Mucosa of descending colon (tissue), 3 donors: Measurements from ENCODE around the gene PTPRT. TPM values are rescaled to one million over a fixed set of nuclear protein-coding genes. Genes with fewer than 3 reads are reported as not detected.

Experiments used
- ATAC-seq: fragments of 200-7000 bp; cut with Tn5 transposase; one replicate; pipeline ENCODE4 v1.9.1; 2020; ENCODE audit warnings: mild to moderate bottlenecking, moderate library complexity
- DNase-seq, 3 donors: peaks; one replicate each; pipeline ENCODE4 v3.0.0-alpha.2; 2020
- H3K36me3 ChIP-seq: fragments of 200-600 bp; one replicate; pipeline ENCODE4 v1.8.0; 2021; ENCODE audit warnings: low read depth, mild to moderate bottlenecking
- H3K4me1 ChIP-seq: fragments of 200-600 bp; one replicate; pipeline ENCODE4 v1.8.0; 2021; ENCODE audit warnings: low read depth, mild to moderate bottlenecking
- H3K4me3 ChIP-seq: fragments of 200-600 bp; one replicate; pipeline ENCODE4 v1.8.0; 2021; ENCODE audit warnings: mild to moderate bottlenecking
- H3K9me3 ChIP-seq: fragments of 200-600 bp; one replicate; pipeline ENCODE4 v1.8.0; 2021; ENCODE audit warnings: mild to moderate bottlenecking
- intact Hi-C, 2 donors: fragments of 100-400 bp; cut with DNase I in 1 of 2; cut with micrococcal nuclease in 1 of 2; formaldehyde crosslinking; loops; one replicate each; pipeline versions ENCODE4 v1.11.0 to v1.11.1; 2022; cut with DNase I, micrococcal nuclease
- total RNA-seq, 3 donors: library from RNA; stranded (reverse); fragmentation: NEBNext Ultra II Directional in 2 of 3; extraction: Animal tissue kit (Norgen Biotek cat#: 25700) in 2 of 3; gene quantifications; one replicate each; pipeline versions ENCODE4 v1.2.1 to v1.2.4, GENCODE V29; 2021 to 2023
- TF ChIP-seq, protein P1 (sequence below): fragments of 200-600 bp; IDR thresholded peaks from one replicate; pipeline ENCODE4 v1.8.0; 2022; ENCODE audit warnings: antibody characterized with exemption, mild to moderate bottlenecking
- donor health status: DM: no; HTN: no; CAD: no; lungs with moderate emphysema.
- donor health status: DM: no; HTN: no; CAD: no.
- donor health status: DM: no; HTN: yes; CAD: no.

The PTPRT gene
- total RNA-seq, 3 donors from 2014 or later: 0.19 to 0.43 (median 0.38) TPM

DNA sequence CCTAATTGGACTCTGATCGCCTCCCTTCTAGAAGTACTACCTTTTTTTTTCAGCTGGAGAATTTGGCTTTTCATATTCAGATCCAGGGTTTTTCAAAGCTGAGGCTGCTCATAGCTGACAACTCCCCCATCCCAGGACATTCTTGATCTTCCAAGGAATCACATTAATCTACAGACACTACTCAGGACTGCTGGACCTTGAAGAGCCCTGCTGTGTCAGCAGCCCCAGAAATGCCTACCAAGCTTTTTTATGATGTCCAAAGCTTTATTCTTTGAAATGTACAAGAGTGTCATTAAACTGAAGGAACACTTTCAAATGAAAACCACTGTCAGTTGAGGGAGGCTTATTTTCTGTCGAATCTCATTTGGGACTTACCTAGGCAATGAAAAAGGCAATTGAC is 704.1 kb downstream of the PTPRT start:
- Histone ChIP-seq H3K4me3 (no peak overlapping the region), H3K9me3 (no peaks in the 10 kb centered on the region), H3K36me3 (no peaks in the 10 kb centered on the region), H3K4me1 (no peaks in the 10 kb centered on the region)
- DNase-seq (no peak), ATAC-seq (no peak)
- intact Hi-C loops: no loop called here
- TF ChIP-seq, protein P1, sequence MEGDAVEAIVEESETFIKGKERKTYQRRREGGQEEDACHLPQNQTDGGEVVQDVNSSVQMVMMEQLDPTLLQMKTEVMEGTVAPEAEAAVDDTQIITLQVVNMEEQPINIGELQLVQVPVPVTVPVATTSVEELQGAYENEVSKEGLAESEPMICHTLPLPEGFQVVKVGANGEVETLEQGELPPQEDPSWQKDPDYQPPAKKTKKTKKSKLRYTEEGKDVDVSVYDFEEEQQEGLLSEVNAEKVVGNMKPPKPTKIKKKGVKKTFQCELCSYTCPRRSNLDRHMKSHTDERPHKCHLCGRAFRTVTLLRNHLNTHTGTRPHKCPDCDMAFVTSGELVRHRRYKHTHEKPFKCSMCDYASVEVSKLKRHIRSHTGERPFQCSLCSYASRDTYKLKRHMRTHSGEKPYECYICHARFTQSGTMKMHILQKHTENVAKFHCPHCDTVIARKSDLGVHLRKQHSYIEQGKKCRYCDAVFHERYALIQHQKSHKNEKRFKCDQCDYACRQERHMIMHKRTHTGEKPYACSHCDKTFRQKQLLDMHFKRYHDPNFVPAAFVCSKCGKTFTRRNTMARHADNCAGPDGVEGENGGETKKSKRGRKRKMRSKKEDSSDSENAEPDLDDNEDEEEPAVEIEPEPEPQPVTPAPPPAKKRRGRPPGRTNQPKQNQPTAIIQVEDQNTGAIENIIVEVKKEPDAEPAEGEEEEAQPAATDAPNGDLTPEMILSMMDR: no peak

GRCh38 chr20:42484790-42485375 is 704.8 kb downstream of the PTPRT start:
- no peak overlapping the region for H3K4me3 ChIP-seq
- H3K9me3 ChIP-seq: no peaks in the 10 kb centered on the region
- TF ChIP-seq, protein P1: no peak
- no peak for DNase-seq
- intact Hi-C loops: no loop called here
- no peaks in the 10 kb centered on the region for H3K4me1 ChIP-seq
- no peaks in the 10 kb centered on the region for H3K36me3 ChIP-seq
- ATAC-seq: no peak

GRCh38 chr20:42484335-42484734 is 705.4 kb downstream of the PTPRT start:
- Histone ChIP-seq H3K36me3 (no peaks in the 10 kb centered on the region), H3K9me3 (no peaks in the 10 kb centered on the region), H3K4me1 (no peaks in the 10 kb centered on the region), H3K4me3 (no peak overlapping the region)
- DNase-seq: no peak
- intact Hi-C loops: no loop called here
- TF ChIP-seq, protein P1: no peak
- peak; percentile 33 for ATAC-seq

DNA sequence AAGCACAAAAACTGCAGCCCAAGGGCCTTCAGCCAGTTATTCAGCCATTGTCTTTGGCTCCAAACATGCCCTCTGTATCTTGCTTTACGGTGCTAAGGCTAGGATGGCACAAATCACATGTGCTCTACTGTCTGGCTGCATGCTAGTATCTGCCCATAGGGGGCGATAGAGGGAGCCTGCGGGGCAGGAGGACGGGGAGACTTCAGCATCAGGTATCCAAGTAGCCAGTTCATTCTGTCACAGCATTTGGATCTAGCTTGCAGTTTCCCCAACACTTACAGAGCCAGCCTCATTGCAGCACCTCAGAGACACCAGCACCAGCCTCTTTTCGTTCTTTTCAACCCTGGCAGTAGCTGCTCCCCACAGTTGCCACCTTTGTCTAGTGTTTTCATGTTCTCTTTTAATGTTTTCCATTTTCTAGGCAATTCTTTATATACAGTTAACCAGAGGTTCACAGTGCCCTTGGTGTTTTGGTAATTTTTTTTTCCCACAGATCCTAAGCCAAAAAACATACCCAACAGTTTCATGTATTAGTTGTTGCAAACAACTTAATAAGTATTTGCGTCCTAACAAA is 705.9 kb downstream of the PTPRT start:
- peak in 2 of 3 donors; percentile 20 to 24 for DNase-seq

GRCh38 chr20:42482808-42483207 is 706.9 kb downstream of the PTPRT start:
- Histone ChIP-seq H3K4me1 (no peaks in the 10 kb centered on the region), H3K4me3 (no peak overlapping the region), H3K9me3 (no peaks in the 10 kb centered on the region), H3K36me3 (no peaks in the 10 kb centered on the region)
- DNase-seq (no peak), ATAC-seq (no peak)
- TF ChIP-seq, protein P1: no peak
- intact Hi-C loops: no loop called here

More for the DNA sequence above, 705.9 kb downstream of the PTPRT start:
- intact Hi-C loops: no loop called here
- ATAC-seq: peak; percentile 49
- H3K36me3 ChIP-seq: no peaks in the 10 kb centered on the region
- H3K9me3 ChIP-seq: no peaks in the 10 kb centered on the region
- H3K4me1 ChIP-seq: no peaks in the 10 kb centered on the region
- no peak overlapping the region for H3K4me3 ChIP-seq
- TF ChIP-seq, protein P1: no peak
